ENCODE results near the gene THBS4. TPM values are rescaled to one million over a fixed set of nuclear protein-coding genes. Genes with fewer than 3 reads are reported as not detected.

The THBS4 gene
- total and polyA plus RNA-seq, 9 of the 15 experiments (the other 6 are each of a cell fraction or from before 2014, with no cell fraction given) = 0.07 to 0.08 TPM; not detected in 7

- 0 out of 2 replicates have a peak, but pooled peaks have one; percentile 8 for TF ChIP-seq REST (IDR thresholded peaks at IDR 0.05; ENCODE audit: borderline replicate concordance)
- TF ChIP-seq REST (CRISPR knock-in tag; IDR thresholded peaks at IDR 0.05; ENCODE audit: low read depth) = no peak
- TF ChIP-seq PKNOX1 (IDR thresholded peaks at IDR 0.05) = 0 out of 2 replicates have a peak, but pooled peaks have one; percentile 8
- no peak for TF ChIP-seq ZC3H11A (IDR thresholded peaks at IDR 0.05; ENCODE audit: low read depth, low read length)
- TF ChIP-seq MEIS2 (IDR thresholded peaks at IDR 0.05; ENCODE audit: partially characterized antibody) = peak; percentile 43
- Histone ChIP-seq H3K79me2 (ENCODE audit: control insufficient read depth, insufficient read depth, low read length) (no peaks in the 10 kb centered on the region), H3K9me1 (ENCODE audit: control insufficient read depth, insufficient read depth, low read length) (no peaks in the 10 kb centered on the region), H3K27me3 (ENCODE audit: control insufficient read depth in 2 of 2, insufficient read depth in 2 of 2, low read length in 2 of 2) (peaks cover 32 to 42% of the 10 kb centered on the region in 2 experiments), H3K27ac (ENCODE audit: extremely low read depth, low read depth, low read length) (no peak overlapping the region), H3K4me3 (no peak overlapping the region), H3K4me1 (replicated peaks in 1 of 2; ENCODE audit: control insufficient read depth in 2 of 2, insufficient read depth in 2 of 2, low read length in 2 of 2) (peaks cover 0 to 4% of the 10 kb centered on the region in 2 experiments; a peak in 1 of 5 replicates), H3K36me3 (ENCODE audit: control insufficient read depth, insufficient read depth, low read length) (no peaks in the 10 kb centered on the region), H3K9me3 (replicated peaks; ENCODE audit: control insufficient read depth, insufficient read depth, low read depth, low read length) (no peaks in the 10 kb centered on the region), H4K20me1 (replicated peaks; ENCODE audit: control insufficient read depth, insufficient read depth, low read length) (no peaks in the 10 kb centered on the region), H3K9ac (ENCODE audit: insufficient read depth in 1 of 2, low read depth in 2 of 2, low read length in 2 of 2) (no peak overlapping the region), H2AFZ (ENCODE audit: low read depth, low read length) (no peak overlapping the region), H3K4me2 (ENCODE audit: insufficient read depth, low read length) (no peak overlapping the region)
- ATAC-seq (no peak; the same call in 2 of the 3 replicates), DNase-seq (ENCODE audit: extremely low read depth in 1 of 4, low spot score in 3 of 4) (no peak), FAIRE-seq (no peak)
- CTCF ChIA-PET (ENCODE audit: low intra/inter-chr PET ratio) = no interaction called here
- intact Hi-C loops (cut with micrococcal nuclease) (no loop called here), in situ Hi-C loops (cut with MboI) (no loop called here)
- WGBS (ENCODE audit: insufficient coverage, low coverage, missing lambda C conversion rate) = 0% methylated on average over 5 of the region's 5 CpGs
- POLR2A ChIA-PET = interaction anchor here (1.4 kb wide), 1 partner anchor 21 kb away, joined by 3 read pairs; no protein-coding TSS in a partner anchor
- BruUV-seq (replicated peaks) = no TSS peak
Observed at GRCh38 chr5:80036615-80037014, 1.5 kb downstream of the THBS4 start.
